Hepatocyte (in vitro differentiated cells): ENCODE measurements around the gene ELSPBP1.

Source experiments
- CTCF ChIP-seq: fragments of 200-600 bp; sonication (generic); IDR thresholded peaks from 2 replicates; pipeline ENCODE4 v1.5.1; 2016; ENCODE audit warnings: antibody characterized with exemption, mild to moderate bottlenecking; ENCODE audit not compliant: poor library complexity
- EZH2 ChIP-seq: fragments of 200-600 bp; sonication (generic); IDR thresholded peaks from 2 replicates; pipeline ENCODE4 v1.6.1; 2016; ENCODE audit warnings: antibody characterized with exemption, mild to moderate bottlenecking, borderline replicate concordance

GRCh38 chr19:48059331-48059730, 64.9 kb downstream of the ELSPBP1 start:
- TF ChIP-seq CTCF (no peak), EZH2 (no peak)
